HG03045 (cell line): ENCODE data around the gene BIK.

ENCODE experiments used
- ATAC-seq: cut with Tn5 transposase; IDR thresholded peaks from one replicate; pipeline ENCODE4 v1.9.1; 2021; ENCODE audit warnings: mild to moderate bottlenecking, moderate library complexity; ENCODE audit not compliant: unreplicated experiment

Gene BIK

GRCh38 chr22:43158778-43159483 lies 48.4 kb downstream of the BIK start:
- no peak for ATAC-seq

GRCh38 chr22:43159484-43160178 lies 49.1 kb downstream of the BIK start:
- no peak for ATAC-seq

DNA sequence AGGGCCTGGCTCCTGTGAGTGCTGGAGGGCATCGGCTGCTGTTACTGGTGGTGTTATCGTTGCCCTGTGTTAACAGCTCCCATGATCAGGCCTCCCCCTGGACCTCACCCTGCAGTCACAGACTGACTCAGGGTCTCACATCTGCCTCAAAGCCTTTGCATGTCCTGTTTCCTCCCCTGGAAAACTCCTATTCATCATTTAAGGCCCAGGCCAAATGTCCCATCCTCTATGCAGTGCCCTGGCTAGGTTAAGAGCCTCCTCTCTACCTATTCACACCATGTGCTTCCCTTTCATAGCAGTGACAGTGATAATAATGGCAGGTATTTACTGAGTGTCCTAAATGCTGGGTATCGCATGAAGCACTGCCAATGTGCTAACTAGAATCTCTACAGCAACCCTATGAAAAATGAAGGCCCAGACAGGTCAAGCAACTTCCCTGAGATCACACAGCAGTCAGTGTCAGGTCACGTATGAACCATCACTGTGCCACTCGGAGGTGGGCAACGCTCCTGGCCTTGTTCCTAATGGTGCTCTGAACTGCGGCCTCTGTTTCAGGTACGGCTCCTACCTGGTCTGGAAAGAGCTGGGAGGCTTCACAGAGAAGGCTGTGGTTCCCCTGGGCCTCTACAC lies 50.1 kb downstream of the BIK start:
- no peak for ATAC-seq

GRCh38 chr22:43162412-43163150 lies 52.0 kb downstream of the BIK start:
- ATAC-seq: no peak

GRCh38 chr22:43163241-43163795 lies 52.8 kb downstream of the BIK start:
- ATAC-seq: no peak

DNA sequence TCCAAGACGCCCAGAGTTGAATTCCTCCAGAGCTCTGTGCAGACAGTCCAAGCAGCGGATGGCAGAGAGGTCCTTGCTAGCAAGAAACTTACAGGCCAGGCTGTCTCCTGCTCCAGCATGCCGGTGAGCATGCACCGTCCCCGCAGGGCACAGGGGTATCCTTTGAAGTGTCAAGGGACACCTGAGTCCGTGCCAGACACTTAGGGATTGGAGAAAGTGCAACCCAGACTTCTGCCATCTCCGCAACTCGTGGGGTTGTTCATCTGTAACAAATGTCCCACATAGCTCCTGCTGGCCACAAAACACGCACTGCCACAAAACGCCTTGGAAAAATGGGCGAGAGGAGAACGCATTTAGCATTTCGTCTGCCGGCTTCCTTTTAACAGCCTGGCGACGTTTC lies 54.1 kb downstream of the BIK start:
- ATAC-seq: no peak

DNA sequence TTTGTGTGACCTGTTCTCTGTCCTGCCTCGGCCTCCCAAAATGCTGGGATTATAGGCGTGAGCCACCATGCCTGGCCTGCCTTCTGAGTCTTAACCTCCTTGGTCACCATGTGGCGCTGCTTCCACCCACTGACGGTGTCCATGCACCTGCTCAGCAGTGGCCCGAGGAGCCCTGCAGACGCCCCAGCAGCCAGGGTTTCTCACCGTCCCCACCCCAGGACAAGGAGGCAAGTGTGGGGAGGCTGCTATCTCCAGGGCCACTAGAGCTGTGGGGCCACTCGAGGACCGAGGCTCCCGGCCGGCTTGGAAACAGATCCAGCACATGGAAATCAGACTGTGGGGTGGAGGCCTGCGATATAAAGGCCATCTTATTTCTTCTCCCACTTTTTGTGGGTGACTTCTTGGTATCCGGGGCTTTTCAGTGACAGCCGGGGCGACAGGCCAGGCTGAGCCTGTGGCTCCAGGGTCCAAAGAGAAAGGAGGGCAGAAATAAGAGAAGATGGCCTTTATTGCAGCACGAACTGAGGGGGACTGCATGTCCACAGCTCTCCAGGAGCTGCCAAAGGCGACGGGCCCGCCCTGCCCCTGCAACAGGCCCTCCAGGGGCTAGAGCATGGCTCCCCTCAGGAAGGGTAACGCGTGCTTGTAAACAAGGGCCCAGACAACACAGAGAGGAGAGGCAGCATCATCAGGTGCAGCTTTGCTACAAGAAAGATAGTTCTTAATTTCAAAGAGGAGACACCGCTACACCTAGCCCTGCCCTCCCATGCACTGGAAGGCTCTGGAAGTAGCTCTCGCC lies 55.8 kb downstream of the BIK start:
- ATAC-seq: no peak

DNA sequence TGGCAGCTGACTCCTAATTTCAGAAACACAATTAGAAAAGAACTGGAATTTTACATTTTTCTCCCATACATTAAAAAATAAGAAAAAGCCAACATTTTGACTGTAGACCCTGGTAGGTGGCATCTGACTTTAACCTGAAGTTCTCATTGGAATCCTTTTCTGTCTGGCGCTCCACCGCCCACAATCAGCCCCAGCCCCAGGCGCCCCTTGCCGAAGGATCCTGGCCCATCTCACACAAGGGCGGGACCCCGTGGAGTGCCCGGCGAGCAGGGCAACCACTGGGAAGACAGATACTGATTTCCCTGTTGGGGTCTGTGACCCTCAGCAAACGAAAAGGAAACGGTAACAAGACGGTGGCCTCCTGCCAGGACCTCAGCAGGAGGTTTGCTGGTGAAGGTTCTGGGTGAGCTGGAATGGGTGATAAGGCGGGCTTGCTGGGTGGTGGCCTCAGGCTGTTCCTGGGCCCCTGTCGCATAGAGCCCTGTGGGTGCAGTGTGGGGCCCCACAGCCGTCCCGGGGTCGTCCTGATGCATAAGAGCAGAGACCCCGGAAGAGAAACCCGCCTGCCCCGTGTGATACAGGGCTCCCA lies 56.5 kb downstream of the BIK start:
- ATAC-seq: no peak

GRCh38 chr22:43168471-43169309 lies 58.1 kb downstream of the BIK start:
- ATAC-seq: no peak

GRCh38 chr22:43169310-43170130 lies 59.0 kb downstream of the BIK start:
- no peak for ATAC-seq

DNA sequence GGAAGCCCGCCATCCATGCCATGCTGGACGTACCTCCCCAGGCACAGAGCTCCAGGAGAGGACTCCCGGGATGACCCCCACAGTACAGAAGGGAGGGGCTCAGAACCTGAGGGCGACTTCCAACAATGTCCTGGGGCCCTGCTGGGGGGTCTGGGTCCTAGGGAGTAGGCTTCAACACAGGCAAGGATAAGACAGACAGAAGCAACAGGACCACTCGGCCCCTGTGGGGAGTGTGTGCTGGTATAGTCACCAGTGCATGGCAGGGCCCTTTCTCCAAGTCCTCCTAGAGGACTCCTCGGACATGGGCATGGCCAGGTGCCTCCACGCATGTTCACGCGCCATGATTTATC lies 59.6 kb downstream of the BIK start:
- ATAC-seq: no peak

DNA sequence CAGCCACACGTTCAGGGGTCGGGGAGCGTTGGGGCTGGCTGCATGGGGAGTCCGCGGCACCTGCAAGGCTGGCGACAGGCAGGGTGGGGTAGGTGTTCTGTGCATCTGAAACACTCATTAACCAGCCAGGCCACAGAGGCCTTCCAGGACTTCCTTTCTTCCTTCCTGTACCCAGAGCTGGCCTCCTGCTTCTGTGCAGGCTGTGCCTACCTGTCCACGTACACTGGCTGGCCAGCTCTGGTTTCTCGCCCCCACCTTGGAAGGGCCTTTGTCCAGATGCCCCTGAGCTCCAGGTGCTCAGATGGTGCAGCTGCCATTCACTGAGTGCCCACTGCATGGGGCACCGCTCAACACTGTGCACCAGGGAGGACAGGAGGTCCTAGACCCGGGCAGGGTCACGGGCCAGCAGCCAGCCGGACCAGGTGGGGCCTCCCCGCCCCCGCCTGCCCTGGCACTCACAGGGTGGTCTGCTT lies 60.5 kb downstream of the BIK start:
- ATAC-seq: no peak

DNA sequence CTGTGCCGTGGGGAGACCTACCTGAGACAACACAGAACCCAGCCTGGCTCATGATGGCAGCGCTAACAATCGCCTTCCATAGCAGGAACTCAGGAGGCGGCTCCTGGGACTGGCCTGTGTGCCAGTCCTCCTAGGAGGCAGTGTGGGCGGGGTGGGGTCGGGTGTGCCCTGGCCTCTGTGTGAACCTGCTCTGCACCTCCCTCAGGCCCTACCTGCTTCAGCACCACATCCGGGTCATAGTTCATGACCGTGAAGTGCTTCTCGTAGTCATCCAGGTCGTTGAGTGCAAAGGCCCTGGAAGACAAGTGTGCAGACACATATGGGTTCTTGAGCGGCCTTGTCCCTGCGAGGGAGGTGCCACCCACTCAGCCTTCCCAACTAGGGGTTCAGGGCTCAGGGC lies 61.1 kb downstream of the BIK start:
- ATAC-seq: no peak

DNA sequence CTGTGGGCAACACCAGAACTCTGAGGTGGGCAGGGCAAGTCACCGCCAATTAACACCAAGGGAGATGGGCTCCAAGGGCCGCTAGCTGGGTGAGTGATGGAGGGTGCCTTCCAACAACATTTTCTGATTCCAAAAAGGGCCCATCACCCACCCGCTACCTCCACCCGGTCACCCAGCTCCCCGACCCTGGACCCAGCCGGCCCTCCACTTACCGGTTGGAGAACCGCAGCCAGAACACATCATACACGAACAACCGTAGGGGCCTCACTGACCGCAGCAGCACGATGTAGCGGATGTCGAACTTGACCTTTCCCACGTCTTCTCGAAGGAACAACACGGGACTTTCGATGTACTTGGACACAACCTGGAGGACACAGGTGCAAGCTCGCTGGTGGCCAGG lies 61.6 kb downstream of the BIK start:
- no peak for ATAC-seq

DNA sequence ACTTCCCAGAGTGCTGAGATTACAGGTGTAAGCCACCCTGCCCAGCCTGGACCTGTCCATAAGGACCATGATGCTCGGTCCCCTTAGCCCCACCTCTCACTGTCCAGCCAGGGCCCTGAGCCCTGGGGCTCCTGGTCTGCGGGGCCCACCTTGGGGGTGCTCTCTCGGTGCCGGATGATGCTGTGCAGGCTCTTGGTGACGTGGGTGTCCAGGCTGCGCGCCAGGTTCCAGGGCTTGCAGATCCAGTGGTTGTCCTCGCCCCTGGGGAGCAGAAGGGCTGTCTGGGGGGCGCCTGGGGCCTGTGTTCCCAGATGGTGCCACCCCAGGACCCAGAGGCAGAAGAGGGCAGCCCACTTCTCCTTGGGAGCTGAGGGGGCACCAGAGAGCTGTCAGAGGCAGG lies 63.0 kb downstream of the BIK start:
- no peak for ATAC-seq

GRCh38 chr22:43173976-43174720 lies 63.6 kb downstream of the BIK start:
- ATAC-seq: no peak

- no peak for ATAC-seq
Measured at GRCh38 chr22:43174941-43175531, 64.5 kb downstream of the BIK start.
